PC-9 (cell line): ENCODE results near the gene MADD.

ENCODE experiments used
- CTCF ChIP-seq: fragments of 200-600 bp; sonication (generic); conservative IDR thresholded peaks from 2 replicates; pipeline ENCODE4 v1.6.1; 2017; ENCODE audit warnings: mixed run types, antibody characterized with exemption, mild to moderate bottlenecking, moderate library complexity
- EZH2 ChIP-seq: fragments of 200-600 bp; sonication (generic); IDR thresholded peaks from 2 replicates; pipeline ENCODE4 v1.8.0; 2017; ENCODE audit warnings: antibody characterized with exemption, low read depth

- TF ChIP-seq CTCF = no peak
- no peak for TF ChIP-seq EZH2
Observed at GRCh38 chr11:47220401-47220821, 49.5 kb upstream of the MADD start.
